ENCODE results near the gene COL4A2. TPM values are rescaled to one million over a fixed set of nuclear protein-coding genes. Genes with fewer than 3 reads are reported as not detected.

COL4A2 gene
- total RNA-seq, 6 experiments from 2014 or later, result 8.4 to 65.8 (median 42.5) TPM

DNA sequence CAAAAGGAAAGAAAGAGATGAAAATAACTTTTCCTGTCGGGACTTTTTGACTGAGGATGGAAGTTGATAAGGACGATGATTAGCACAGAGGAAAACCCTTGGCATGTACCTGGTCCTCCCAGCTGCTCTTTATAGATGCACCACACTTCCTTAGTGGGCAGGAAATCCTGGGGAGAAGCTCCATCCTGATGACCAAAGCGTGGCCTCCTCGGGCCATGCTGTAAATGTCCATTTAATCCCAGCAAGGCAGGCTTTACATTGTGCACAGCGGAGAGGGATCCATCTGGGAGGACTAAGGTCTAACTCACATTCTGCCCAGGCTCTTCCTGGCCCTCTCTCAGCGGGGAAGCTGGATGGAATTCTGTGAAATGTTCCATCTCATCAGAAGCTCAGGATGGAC lies 113.5 kb downstream of the COL4A2 start:
- Histone ChIP-seq H3K27me3 (no peaks in the 10 kb centered on the region), H3K36me3 (no peaks in the 10 kb centered on the region), H3K27ac (no peak overlapping the region), H3K9me3 (no peaks in the 10 kb centered on the region), H3K4me3 (no peak overlapping the region), H3K4me1 (no peaks in the 10 kb centered on the region)
- TF ChIP-seq, protein P1, sequence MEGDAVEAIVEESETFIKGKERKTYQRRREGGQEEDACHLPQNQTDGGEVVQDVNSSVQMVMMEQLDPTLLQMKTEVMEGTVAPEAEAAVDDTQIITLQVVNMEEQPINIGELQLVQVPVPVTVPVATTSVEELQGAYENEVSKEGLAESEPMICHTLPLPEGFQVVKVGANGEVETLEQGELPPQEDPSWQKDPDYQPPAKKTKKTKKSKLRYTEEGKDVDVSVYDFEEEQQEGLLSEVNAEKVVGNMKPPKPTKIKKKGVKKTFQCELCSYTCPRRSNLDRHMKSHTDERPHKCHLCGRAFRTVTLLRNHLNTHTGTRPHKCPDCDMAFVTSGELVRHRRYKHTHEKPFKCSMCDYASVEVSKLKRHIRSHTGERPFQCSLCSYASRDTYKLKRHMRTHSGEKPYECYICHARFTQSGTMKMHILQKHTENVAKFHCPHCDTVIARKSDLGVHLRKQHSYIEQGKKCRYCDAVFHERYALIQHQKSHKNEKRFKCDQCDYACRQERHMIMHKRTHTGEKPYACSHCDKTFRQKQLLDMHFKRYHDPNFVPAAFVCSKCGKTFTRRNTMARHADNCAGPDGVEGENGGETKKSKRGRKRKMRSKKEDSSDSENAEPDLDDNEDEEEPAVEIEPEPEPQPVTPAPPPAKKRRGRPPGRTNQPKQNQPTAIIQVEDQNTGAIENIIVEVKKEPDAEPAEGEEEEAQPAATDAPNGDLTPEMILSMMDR (IDR thresholded peaks at IDR 0.05), result no peak
- no peak for TF ChIP-seq POLR2A (IDR thresholded peaks at IDR 0.05)
- intact Hi-C loops (cut with DNase I), result no loop called here
- DNase-seq (no peak), ATAC-seq (peak in 2 of 4 donors; percentile 31 to 32)
- 36% methylated on average over 6 of the region's 6 CpGs for WGBS (ENCODE audit: insufficient coverage, low coverage, low lambda C conversion rate, missing lambda C conversion rate)

- H3K36me3 ChIP-seq, result no peaks in the 10 kb centered on the region
- H3K27me3 ChIP-seq, result no peaks in the 10 kb centered on the region
- no peak overlapping the region for H3K27ac ChIP-seq
- no peak for TF ChIP-seq POLR2A (IDR thresholded peaks at IDR 0.05)
- TF ChIP-seq, protein P1 (IDR thresholded peaks at IDR 0.05), result no peak
- H3K4me1 ChIP-seq, result no peaks in the 10 kb centered on the region
- DNase-seq, result no peak
- no peak for ATAC-seq
- 37% methylated on average over 3 of the region's 4 CpGs for WGBS (ENCODE audit: insufficient coverage, low coverage, low lambda C conversion rate, missing lambda C conversion rate)
- H3K9me3 ChIP-seq, result no peaks in the 10 kb centered on the region
- intact Hi-C loops (cut with DNase I), result no loop called here
- H3K4me3 ChIP-seq, result no peak overlapping the region
These were observed 114.0 kb downstream of the COL4A2 start for GRCh38 chr13:110421061-110421460.

- Histone ChIP-seq H3K36me3 (no peaks in the 10 kb centered on the region), H3K9me3 (no peaks in the 10 kb centered on the region), H3K27ac (no peak overlapping the region), H3K27me3 (no peaks in the 10 kb centered on the region), H3K4me1 (no peaks in the 10 kb centered on the region), H3K4me3 (no peak overlapping the region)
- DNase-seq (no peak), ATAC-seq (no peak)
- WGBS (ENCODE audit: insufficient coverage, low coverage, low lambda C conversion rate, missing lambda C conversion rate), result 71% methylated on average over 11 of the region's 11 CpGs
- TF ChIP-seq, protein P1 (IDR thresholded peaks at IDR 0.05), result no peak
- intact Hi-C loops (cut with DNase I), result no loop called here
These were observed 114.8 kb downstream of the COL4A2 start for GRCh38 chr13:110421696-110422385.

DNA sequence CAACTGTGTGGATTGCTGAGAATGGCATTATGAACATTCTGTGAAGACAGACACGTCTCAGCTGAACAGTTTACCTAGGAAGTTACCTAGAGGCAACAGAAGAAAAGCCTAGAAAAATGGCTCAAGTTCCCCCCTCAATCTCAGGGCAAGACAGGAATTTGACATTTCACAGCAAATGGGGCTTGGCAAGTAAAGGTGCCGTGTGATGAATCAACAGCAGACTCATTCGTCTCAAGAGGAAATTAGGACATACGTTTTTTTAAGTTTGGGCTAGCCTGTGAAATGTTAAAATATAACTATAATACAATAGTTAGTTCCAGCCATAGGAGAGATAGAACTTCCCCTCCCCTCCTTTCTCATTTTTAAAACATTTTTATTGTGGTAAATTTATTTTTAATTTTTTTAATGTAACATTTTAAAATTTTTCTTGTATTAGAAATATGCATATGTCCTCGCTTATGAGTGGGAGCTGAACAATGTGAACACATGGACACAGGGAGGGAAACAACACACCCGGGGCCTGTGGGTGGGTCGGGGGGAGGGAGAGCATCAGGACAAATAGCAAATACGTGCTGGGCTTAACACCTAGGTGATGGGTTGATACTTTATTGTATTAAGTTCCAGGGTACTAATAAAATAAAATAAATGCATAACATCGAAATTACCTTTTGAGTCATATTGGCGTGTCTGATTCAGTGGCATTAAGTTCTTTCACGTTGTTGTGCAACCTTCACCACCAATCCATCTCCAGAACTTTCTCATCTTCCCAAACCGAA lies 116.0 kb downstream of the COL4A2 start:
- no peaks in the 10 kb centered on the region for H3K9me3 ChIP-seq
- no peak overlapping the region for H3K27ac ChIP-seq
- ATAC-seq, result no peak

More for the DNA sequence above, 116.0 kb downstream of the COL4A2 start:
- no peaks in the 10 kb centered on the region for H3K36me3 ChIP-seq
- 59% methylated on average over 12 of the region's 12 CpGs for WGBS (ENCODE audit: insufficient coverage, low coverage, low lambda C conversion rate, missing lambda C conversion rate)
- intact Hi-C loops (cut with DNase I), result no loop called here
- TF ChIP-seq, protein P1 (IDR thresholded peaks at IDR 0.05), result no peak
- TF ChIP-seq POLR2A (IDR thresholded peaks at IDR 0.05), result no peak
- H3K4me3 ChIP-seq, result no peak overlapping the region
- no peaks in the 10 kb centered on the region for H3K27me3 ChIP-seq
- peaks cover 0 to 11% (median 0%) of the 10 kb centered on the region in 4 donors for H3K4me1 ChIP-seq
- no peak for DNase-seq

Measured in right lobe of liver (tissue), 6 donors.